Stimulated activated memory B cell treated with anti-CD40 and anti-IgM and Interleukin-4, amounts not matched to agents 10 μg/mL and 1 μg/mL and 100 μg/mL, for 72 hours (primary cell): Measurements from ENCODE around the gene FBXO31.

Experiments used
- ATAC-seq: fragments of 150-1000 bp; cut with Tn5 transposase; 2 replicates; pipeline ENCODE4 v1.10.0; 2021
- H3K27ac Mint-ChIP-seq: one replicate; pipeline ENCODE4 v1.8.0; 2022; ENCODE audit warnings: mild to moderate bottlenecking, mixed read lengths
- H3K27me3 Mint-ChIP-seq: one replicate; pipeline ENCODE4 v1.8.0; 2022; ENCODE audit warnings: mixed read lengths
- H3K36me3 Mint-ChIP-seq: one replicate; pipeline ENCODE4 v1.8.0; 2022; ENCODE audit warnings: mixed read lengths
- H3K4me1 Mint-ChIP-seq: one replicate; pipeline ENCODE4 v1.8.0; 2022; ENCODE audit warnings: mixed read lengths
- H3K4me3 Mint-ChIP-seq: one replicate; pipeline ENCODE4 v1.8.0; 2022; ENCODE audit warnings: mild to moderate bottlenecking, moderate library complexity, mixed read lengths
- H3K9me3 Mint-ChIP-seq: one replicate; pipeline ENCODE4 v1.8.0; 2022; ENCODE audit warnings: mixed read lengths

The FBXO31 gene

GRCh38 chr16:87383505-87384161 is at the start of gene FBXO31:
Gene FBXO31, minus strand, starts transcription at chr16:87383776. Its CDS starts 32 bp downstream, at chr16:87383744.
- ATAC-seq: peak; percentile 85
- Mint-ChIP-seq H3K27ac (peak within 1 kb of the TSS; percentile 99), H3K27me3 (no peaks in the 10 kb centered on the region), H3K4me3 (peak within 1 kb of the TSS; percentile 96), H3K36me3 (no peaks in the 10 kb centered on the region), H3K9me3 (peaks cover 2% of the 10 kb centered on the region), H3K4me1 (peaks cover 83% of the 10 kb centered on the region)

- Mint-ChIP-seq H3K4me3 (no peak overlapping the region), H3K4me1 (peaks cover 6% of the 10 kb centered on the region), H3K36me3 (no peaks in the 10 kb centered on the region), H3K9me3 (no peaks in the 10 kb centered on the region), H3K27me3 (no peaks in the 10 kb centered on the region), H3K27ac (no peak overlapping the region)
- ATAC-seq: no peak
Observed at GRCh38 chr16:87432330-87432915, 48.8 kb upstream of the FBXO31 start.

- H3K27me3 Mint-ChIP-seq: no peaks in the 10 kb centered on the region
- H3K36me3 Mint-ChIP-seq: no peaks in the 10 kb centered on the region
- H3K27ac Mint-ChIP-seq: no peak overlapping the region
- H3K9me3 Mint-ChIP-seq: no peaks in the 10 kb centered on the region
- ATAC-seq: no peak
- H3K4me1 Mint-ChIP-seq: peaks cover 6% of the 10 kb centered on the region
- H3K4me3 Mint-ChIP-seq: no peak overlapping the region
Observed at GRCh38 chr16:87431926-87432325, 48.4 kb upstream of the FBXO31 start.

GRCh38 chr16:87426423-87427215 is 43.0 kb upstream of the FBXO31 start:
- Mint-ChIP-seq H3K4me1 (no peaks in the 10 kb centered on the region), H3K4me3 (no peak overlapping the region), H3K9me3 (no peaks in the 10 kb centered on the region), H3K27ac (no peak overlapping the region), H3K27me3 (no peaks in the 10 kb centered on the region), H3K36me3 (peaks cover 12% of the 10 kb centered on the region)
- ATAC-seq: no peak

GRCh38 chr16:87425941-87426340 is 42.4 kb upstream of the FBXO31 start:
- Mint-ChIP-seq H3K4me1 (no peaks in the 10 kb centered on the region), H3K36me3 (peaks cover 16% of the 10 kb centered on the region), H3K9me3 (no peaks in the 10 kb centered on the region)

GRCh38 chr16:87424266-87424665 is 40.7 kb upstream of the FBXO31 start:
- Mint-ChIP-seq H3K4me3 (no peak overlapping the region), H3K36me3 (peaks cover 16% of the 10 kb centered on the region), H3K4me1 (no peaks in the 10 kb centered on the region), H3K9me3 (no peaks in the 10 kb centered on the region), H3K27me3 (no peaks in the 10 kb centered on the region), H3K27ac (no peak overlapping the region)
- ATAC-seq: no peak

More at GRCh38 chr16:87425941-87426340, 42.4 kb upstream of the FBXO31 start:
- Mint-ChIP-seq H3K27ac (no peak overlapping the region), H3K27me3 (no peaks in the 10 kb centered on the region), H3K4me3 (no peak overlapping the region)
- ATAC-seq: no peak

GRCh38 chr16:87423429-87423828 is 39.9 kb upstream of the FBXO31 start:
- no peak for ATAC-seq
- H3K27me3 Mint-ChIP-seq: no peaks in the 10 kb centered on the region
- H3K9me3 Mint-ChIP-seq: no peaks in the 10 kb centered on the region
- H3K4me3 Mint-ChIP-seq: no peak overlapping the region
- no peaks in the 10 kb centered on the region for H3K4me1 Mint-ChIP-seq
- H3K27ac Mint-ChIP-seq: no peak overlapping the region
- H3K36me3 Mint-ChIP-seq: peaks cover 16% of the 10 kb centered on the region

- Mint-ChIP-seq H3K27ac (no peak overlapping the region), H3K4me3 (no peak overlapping the region), H3K36me3 (peaks cover 16% of the 10 kb centered on the region), H3K4me1 (no peaks in the 10 kb centered on the region), H3K9me3 (no peaks in the 10 kb centered on the region), H3K27me3 (no peaks in the 10 kb centered on the region)
- ATAC-seq: no peak
Observed at GRCh38 chr16:87422106-87422505, 38.5 kb upstream of the FBXO31 start.

- no peaks in the 10 kb centered on the region for H3K9me3 Mint-ChIP-seq
- H3K27ac Mint-ChIP-seq: no peak overlapping the region
- no peaks in the 10 kb centered on the region for H3K4me1 Mint-ChIP-seq
- H3K36me3 Mint-ChIP-seq: peaks cover 16% of the 10 kb centered on the region
- H3K4me3 Mint-ChIP-seq: no peak overlapping the region
- ATAC-seq: no peak
- no peaks in the 10 kb centered on the region for H3K27me3 Mint-ChIP-seq
Observed at GRCh38 chr16:87421003-87421912, 37.7 kb upstream of the FBXO31 start.

GRCh38 chr16:87420026-87421002 is 36.7 kb upstream of the FBXO31 start:
- H3K27ac Mint-ChIP-seq: no peak overlapping the region
- no peak overlapping the region for H3K4me3 Mint-ChIP-seq
- H3K27me3 Mint-ChIP-seq: peaks cover 9% of the 10 kb centered on the region
- no peaks in the 10 kb centered on the region for H3K9me3 Mint-ChIP-seq
- no peaks in the 10 kb centered on the region for H3K4me1 Mint-ChIP-seq
- peaks cover 16% of the 10 kb centered on the region for H3K36me3 Mint-ChIP-seq
- no peak for ATAC-seq

- H3K4me1 Mint-ChIP-seq: no peaks in the 10 kb centered on the region
Observed at GRCh38 chr16:87418644-87419043, 35.1 kb upstream of the FBXO31 start.

GRCh38 chr16:87418216-87418615 is 34.6 kb upstream of the FBXO31 start:
- no peak overlapping the region for H3K27ac Mint-ChIP-seq
- peaks cover 16% of the 10 kb centered on the region for H3K36me3 Mint-ChIP-seq
- ATAC-seq: no peak
- no peaks in the 10 kb centered on the region for H3K9me3 Mint-ChIP-seq
- H3K27me3 Mint-ChIP-seq: peaks cover 11% of the 10 kb centered on the region
- no peaks in the 10 kb centered on the region for H3K4me1 Mint-ChIP-seq
- H3K4me3 Mint-ChIP-seq: no peak overlapping the region

More at GRCh38 chr16:87418644-87419043, 35.1 kb upstream of the FBXO31 start:
- Mint-ChIP-seq H3K4me3 (no peak overlapping the region), H3K36me3 (peaks cover 16% of the 10 kb centered on the region), H3K27ac (no peak overlapping the region), H3K9me3 (no peaks in the 10 kb centered on the region), H3K27me3 (peaks cover 11% of the 10 kb centered on the region)
- no peak for ATAC-seq

- Mint-ChIP-seq H3K4me1 (no peaks in the 10 kb centered on the region), H3K27ac (no peak overlapping the region), H3K27me3 (peaks cover 11% of the 10 kb centered on the region), H3K36me3 (peaks cover 13% of the 10 kb centered on the region), H3K9me3 (no peaks in the 10 kb centered on the region), H3K4me3 (no peak overlapping the region)
- no peak for ATAC-seq
Observed at GRCh38 chr16:87417528-87417910, 33.9 kb upstream of the FBXO31 start.
